ENCODE measurements around the gene FLCN.

DNA sequence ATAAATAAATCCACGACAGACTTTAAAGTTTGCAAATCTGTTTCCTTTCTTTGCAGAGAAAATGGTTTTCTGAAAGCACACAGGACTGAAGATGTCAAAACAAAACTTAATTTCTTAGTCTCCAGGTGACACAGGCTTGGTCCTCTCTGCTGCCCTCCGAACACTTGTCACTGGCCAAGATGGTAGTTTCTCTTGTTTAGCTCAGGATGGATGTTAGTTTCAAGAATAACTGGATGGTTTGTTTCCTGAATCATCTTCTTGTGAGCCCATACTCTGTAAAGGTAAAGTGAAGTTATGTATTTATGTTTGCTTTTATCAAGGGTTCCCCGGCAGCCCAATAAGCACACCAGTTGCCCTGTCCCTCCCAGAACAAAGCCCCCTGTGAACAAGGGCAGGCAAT, 9.9 kb upstream of the FLCN start:
- TF ChIP-seq ZNF274 (IDR thresholded peaks at IDR 0.05; ENCODE audit: low read depth, low read length) (no peak), SUZ12 (IDR thresholded peaks at IDR 0.05; ENCODE audit: extremely low read depth, insufficient read depth, insufficient read length) (no peak)
